Endothelial cell of hepatic sinusoid (primary cell): ENCODE measurements around the gene TRAPPC13.
"Not testable (repeated sequence)": the region's sequence is repeated elsewhere in the genome, so short reads cannot be mapped to it uniquely, and the experiment has no call there.

Source experiments
- in situ Hi-C: cut with HindIII; loops from 2 replicates; pipeline ENCODE4 v1.10.0; 2017; ENCODE audit warnings: low sequenced_read_pairs

The TRAPPC13 gene

DNA sequence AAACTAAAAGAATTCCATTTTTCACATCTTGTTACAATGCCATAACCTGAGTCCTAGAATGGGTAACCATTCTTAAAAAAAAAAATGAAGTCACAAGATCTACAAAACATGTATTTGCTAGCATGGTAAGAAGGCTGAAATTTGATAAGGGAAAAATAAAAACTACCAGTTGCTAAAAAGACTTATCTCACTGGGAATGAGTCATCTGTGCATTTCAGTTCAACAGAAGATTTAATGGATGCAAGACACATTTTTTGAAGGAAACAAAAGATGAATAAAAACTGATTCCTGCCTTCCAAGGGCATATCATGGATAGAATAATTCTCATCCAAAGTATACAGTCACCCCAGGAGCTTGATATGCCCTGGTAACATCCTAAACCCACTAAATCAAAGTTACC is 49.9 kb downstream of the TRAPPC13 start:
- in situ Hi-C loops, result no loop called here

DNA sequence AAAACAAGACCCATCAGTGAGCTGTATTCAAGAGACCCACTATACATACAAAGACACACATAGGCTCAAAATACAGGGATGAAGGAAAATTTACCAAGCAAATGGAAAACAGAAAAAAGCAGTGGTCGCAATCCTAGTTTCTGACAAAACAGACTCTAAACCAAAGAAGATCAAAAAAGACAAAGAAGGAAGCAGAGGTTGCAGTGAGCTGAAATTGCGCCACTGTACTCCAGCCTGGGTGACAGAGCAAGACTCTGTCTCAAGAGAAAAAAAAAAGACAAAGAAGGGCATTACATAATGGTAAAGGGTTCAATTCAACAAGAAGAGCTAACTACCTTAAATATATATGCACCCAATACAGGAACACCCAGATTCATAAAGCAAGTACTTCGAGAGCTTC is 51.2 kb downstream of the TRAPPC13 start:
- in situ Hi-C loops, result not testable (repeated sequence)

DNA sequence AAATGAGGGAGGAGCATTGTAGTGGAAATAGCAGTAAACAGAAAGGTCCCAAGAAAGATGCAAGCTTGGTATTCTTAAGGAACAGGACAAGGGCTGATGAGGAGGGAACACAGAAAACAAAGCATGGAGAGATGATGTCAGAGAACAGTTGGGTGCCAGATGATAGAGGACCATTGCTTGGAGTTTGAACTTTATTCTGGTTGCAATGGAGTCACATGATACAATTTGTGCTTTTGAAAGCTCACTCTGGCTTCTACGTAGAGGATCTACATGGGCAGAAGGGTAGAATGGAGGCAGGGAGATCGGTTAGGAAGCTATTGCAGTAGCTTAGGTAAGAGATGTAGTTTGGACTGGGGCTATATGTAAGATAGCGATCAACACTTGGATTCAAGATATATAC is 57.3 kb downstream of the TRAPPC13 start:
- in situ Hi-C loops, result loop anchor here (5.0 kb wide), 2 partner anchors 40 to 55 kb away; partner anchors contain the start of genes NLN, SGTB, SHLD3 and TRAPPC13

DNA sequence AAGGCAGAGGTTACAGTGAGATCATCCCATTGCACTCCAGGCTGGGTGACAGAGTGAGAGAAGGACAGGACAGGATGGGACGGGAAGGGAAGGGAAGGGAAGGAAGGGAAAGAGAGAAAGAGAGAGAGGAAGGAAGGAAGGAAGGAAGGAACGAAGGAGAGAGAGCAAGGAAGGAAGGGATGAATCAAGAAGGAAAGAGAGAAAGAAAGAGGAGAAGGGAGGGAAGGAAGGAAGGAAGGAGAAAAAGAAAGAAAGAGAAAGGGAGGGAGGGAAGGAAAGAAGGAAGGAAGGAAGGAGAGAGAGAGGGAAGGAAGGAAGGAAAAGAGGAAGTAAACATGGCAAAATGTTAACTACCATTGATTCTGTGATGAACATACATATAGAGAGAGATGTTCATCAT is 68.3 kb downstream of the TRAPPC13 start:
- in situ Hi-C loops, result no loop called here

GRCh38 chr5:65695162-65695755 is 70.4 kb downstream of the TRAPPC13 start:
- in situ Hi-C loops, result no loop called here

GRCh38 chr5:65695896-65696295 is 71.1 kb downstream of the TRAPPC13 start:
- in situ Hi-C loops, result no loop called here

DNA sequence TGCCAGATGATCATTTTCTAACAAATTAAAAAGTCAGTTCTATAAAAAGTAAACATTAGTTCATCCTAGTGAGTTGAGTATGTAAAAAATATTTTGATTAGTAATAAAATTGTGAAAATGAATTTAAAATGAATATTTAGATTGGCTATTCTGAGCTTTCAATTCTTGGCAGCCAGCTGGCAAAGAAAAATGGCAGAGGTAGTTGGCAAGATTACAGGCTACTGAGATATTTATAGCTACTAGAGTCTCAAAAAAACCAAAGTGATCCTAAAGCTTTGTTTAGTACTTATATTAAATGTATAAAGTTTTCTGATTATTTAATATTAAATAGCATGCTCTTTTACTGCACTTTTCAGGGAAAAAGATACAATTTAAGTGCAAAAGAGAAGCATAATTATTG is 72.1 kb downstream of the TRAPPC13 start:
- in situ Hi-C loops, result no loop called here

DNA sequence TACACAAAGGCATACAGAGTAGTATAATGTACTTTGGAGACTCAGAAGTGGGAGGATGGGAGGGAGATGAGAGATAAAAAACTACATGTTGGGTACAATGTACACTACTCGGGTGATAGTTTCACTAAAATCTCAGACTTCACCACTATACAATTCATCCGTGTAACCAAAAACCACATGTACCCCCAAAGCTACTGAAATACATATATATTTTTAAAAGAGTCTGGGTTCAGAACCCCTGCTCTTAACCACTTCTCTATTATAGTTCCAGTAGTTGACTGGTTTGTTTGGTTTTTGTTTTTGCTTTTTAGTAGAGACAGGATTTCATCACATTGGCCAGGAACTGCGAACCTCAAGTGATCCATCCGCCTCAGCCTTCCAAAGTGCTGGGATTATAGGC is 74.5 kb downstream of the TRAPPC13 start:
- in situ Hi-C loops, result no loop called here

DNA sequence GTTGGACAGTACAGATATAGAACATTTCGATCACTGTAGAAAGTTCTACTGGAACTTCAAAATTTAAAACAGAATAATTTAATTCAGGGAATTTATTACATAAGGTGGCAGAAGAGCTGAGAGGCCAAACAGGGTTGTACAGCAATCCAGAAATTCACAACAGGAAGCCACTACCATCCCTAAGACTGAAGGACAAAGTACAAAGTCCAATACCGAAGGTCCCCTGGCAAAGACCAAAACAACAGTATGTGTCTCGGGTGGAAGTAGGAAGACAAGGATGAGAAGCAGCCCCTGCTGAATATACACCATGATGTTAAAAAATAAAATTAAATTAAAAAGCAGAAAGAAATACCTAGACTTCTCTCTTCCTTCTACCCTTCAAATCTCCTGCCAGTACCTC is 77.2 kb downstream of the TRAPPC13 start:
- in situ Hi-C loops, result no loop called here

GRCh38 chr5:65704621-65705239 is 79.9 kb downstream of the TRAPPC13 start:
- in situ Hi-C loops, result no loop called here

- in situ Hi-C loops, result no loop called here
Measured at GRCh38 chr5:65707663-65708062, 82.8 kb downstream of the TRAPPC13 start.

GRCh38 chr5:65708145-65708544 is 83.3 kb downstream of the TRAPPC13 start:
- in situ Hi-C loops, result no loop called here
